Measurements from ENCODE around the gene SGPL1. TPM values are rescaled to one million over a fixed set of nuclear protein-coding genes. Genes with fewer than 3 reads are reported as not detected.
"Not testable (repeated sequence)": the region's sequence is repeated elsewhere in the genome, so short reads cannot be mapped to it uniquely, and the experiment has no call there.

SGPL1 gene
- total RNA-seq, 1 donor from 2014 or later: 51.5 TPM

DNA sequence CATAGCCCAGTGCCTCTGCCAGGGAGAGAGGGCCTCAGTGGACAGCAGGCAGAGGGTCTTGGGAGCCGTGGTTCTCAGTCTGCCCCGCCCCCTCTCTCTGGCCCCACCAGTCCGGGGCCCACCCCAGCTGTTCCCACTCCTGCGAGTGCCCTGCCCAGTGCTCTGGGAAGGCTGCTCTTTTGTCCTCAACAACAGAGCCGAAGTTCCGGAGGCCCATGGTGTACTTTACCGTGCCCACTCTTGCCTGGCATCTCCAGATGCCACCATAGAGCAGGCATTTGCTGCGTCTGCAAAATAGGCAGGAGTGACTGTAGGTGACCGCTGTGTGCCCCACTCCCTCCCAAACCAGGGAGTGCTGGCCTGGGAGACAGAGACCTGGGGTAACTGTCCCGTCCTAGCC lies 101.9 kb downstream of the SGPL1 start:
- Histone ChIP-seq H3K27me3 (no peaks in the 10 kb centered on the region), H3K36me3 (no peaks in the 10 kb centered on the region), H3K27ac (no peak overlapping the region), H3K9ac (no peak overlapping the region), H4K20me1 (ENCODE audit: low read depth) (no peaks in the 10 kb centered on the region), H3K4me1 (peaks cover 7% of the 10 kb centered on the region), H3K79me2 (ENCODE audit: low read depth) (no peaks in the 10 kb centered on the region), H3K4me3 (no peak overlapping the region), H3K9me3 (ENCODE audit: low read depth) (no peaks in the 10 kb centered on the region), H2AFZ (replicated peaks) (no peak overlapping the region), H3K4me2 (no peak overlapping the region), H3F3A (ENCODE audit: low read depth) (no peaks in the 10 kb centered on the region)
- Mint-ChIP-seq H3K9me3 (no peaks in the 10 kb centered on the region), H3K36me3 (no peaks in the 10 kb centered on the region), H3K4me3 (no peak overlapping the region), H3K27ac (no peak overlapping the region), H3K27me3 (ENCODE audit: insufficient read depth, low read depth) (peaks cover 11% of the 10 kb centered on the region), H3K4me1 (peaks cover 12% of the 10 kb centered on the region)
- no peak for TF ChIP-seq EZH2phosphoT487 (IDR thresholded peaks at IDR 0.05)
- TF ChIP-seq, protein P1, sequence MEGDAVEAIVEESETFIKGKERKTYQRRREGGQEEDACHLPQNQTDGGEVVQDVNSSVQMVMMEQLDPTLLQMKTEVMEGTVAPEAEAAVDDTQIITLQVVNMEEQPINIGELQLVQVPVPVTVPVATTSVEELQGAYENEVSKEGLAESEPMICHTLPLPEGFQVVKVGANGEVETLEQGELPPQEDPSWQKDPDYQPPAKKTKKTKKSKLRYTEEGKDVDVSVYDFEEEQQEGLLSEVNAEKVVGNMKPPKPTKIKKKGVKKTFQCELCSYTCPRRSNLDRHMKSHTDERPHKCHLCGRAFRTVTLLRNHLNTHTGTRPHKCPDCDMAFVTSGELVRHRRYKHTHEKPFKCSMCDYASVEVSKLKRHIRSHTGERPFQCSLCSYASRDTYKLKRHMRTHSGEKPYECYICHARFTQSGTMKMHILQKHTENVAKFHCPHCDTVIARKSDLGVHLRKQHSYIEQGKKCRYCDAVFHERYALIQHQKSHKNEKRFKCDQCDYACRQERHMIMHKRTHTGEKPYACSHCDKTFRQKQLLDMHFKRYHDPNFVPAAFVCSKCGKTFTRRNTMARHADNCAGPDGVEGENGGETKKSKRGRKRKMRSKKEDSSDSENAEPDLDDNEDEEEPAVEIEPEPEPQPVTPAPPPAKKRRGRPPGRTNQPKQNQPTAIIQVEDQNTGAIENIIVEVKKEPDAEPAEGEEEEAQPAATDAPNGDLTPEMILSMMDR (IDR thresholded peaks at IDR 0.05): no peak
- no peak for TF ChIP-seq EZH2 (IDR thresholded peaks at IDR 0.05)
- no peak for DNase-seq (ENCODE audit: low spot score)

DNA sequence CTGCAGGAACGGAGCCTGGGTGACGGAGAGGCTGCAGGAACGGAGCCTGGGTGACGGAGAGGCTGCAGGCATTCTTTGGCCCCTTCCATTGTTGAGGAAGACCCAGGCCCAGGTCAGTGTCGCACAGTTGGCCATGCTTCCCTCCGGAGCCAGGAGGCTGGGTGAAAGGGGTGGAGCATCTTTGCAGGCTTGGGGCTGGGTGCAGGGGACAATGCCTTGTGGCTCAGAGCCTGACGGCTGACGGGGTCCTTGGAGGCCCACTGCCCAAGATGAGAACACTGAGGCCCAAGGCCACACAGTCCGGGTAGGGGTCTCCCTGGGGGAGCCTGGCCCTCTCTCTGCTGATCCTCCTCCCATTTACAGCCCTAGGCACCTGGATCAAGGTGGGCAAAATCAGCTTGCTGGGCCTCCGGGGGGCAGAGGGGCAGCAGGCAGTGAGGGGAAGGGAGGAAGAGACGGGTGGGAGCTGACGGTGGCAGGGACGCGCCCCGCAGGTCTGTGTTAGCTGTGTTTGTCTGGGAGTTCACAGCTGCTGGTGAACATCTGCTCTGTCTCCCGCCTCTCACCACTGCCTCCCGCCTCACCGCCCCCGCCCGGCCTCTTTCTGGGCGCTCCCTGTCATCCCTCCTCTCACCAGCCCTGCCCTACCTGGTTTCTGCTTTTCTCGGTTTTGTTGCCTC lies 103.2 kb downstream of the SGPL1 start:
- Histone ChIP-seq H2AFZ (replicated peaks) (no peak overlapping the region), H3K27ac (no peak overlapping the region), H4K20me1 (ENCODE audit: low read depth) (no peaks in the 10 kb centered on the region), H3K4me1 (peaks cover 7% of the 10 kb centered on the region), H3F3A (ENCODE audit: low read depth) (no peaks in the 10 kb centered on the region), H3K36me3 (no peaks in the 10 kb centered on the region), H3K27me3 (no peaks in the 10 kb centered on the region), H3K9ac (no peak overlapping the region), H3K4me3 (no peak overlapping the region), H3K9me3 (ENCODE audit: low read depth) (no peaks in the 10 kb centered on the region), H3K4me2 (no peak overlapping the region), H3K79me2 (ENCODE audit: low read depth) (no peaks in the 10 kb centered on the region)
- peaks cover 12% of the 10 kb centered on the region for H3K4me1 Mint-ChIP-seq
- H3K27me3 Mint-ChIP-seq (ENCODE audit: insufficient read depth, low read depth): peaks cover 11% of the 10 kb centered on the region
- no peak for DNase-seq (ENCODE audit: low spot score)
- no peak overlapping the region for H3K27ac Mint-ChIP-seq
- no peaks in the 10 kb centered on the region for H3K36me3 Mint-ChIP-seq
- no peak overlapping the region for H3K4me3 Mint-ChIP-seq
- no peaks in the 10 kb centered on the region for H3K9me3 Mint-ChIP-seq
- TF ChIP-seq EZH2 (IDR thresholded peaks at IDR 0.05) (no peak), EZH2phosphoT487 (IDR thresholded peaks at IDR 0.05) (no peak)
- TF ChIP-seq, protein P1 (IDR thresholded peaks at IDR 0.05): no peak

DNA sequence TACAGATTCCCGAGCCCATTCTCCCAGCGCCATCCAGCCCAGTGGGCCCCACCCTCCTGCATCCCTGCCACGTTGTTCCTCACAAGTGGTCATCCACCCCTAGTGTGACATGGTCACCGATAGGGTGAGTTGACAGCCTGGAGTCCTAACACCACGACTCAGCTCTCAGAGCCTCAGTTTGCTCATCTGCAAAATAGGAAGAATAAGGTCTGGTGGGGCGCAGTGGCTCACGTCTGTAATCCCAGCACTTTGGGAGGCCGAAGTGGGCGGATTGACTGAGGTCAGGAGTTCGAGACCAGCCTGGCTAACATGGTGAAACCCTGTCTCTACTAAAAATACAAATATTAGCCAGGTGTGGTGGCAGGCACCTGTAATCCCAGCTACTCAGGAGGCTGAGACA lies 104.2 kb downstream of the SGPL1 start:
- not testable (repeated sequence) for H3K36me3 ChIP-seq; H3K9me3 Mint-ChIP-seq; H3K4me1 ChIP-seq; H3K4me3 ChIP-seq; H3F3A ChIP-seq (ENCODE audit: low read depth); H3K36me3 Mint-ChIP-seq; H3K9me3 ChIP-seq (ENCODE audit: low read depth); H4K20me1 ChIP-seq (ENCODE audit: low read depth); H3K27ac ChIP-seq; H3K27me3 ChIP-seq; DNase-seq (ENCODE audit: low spot score); H3K4me2 ChIP-seq; H2AFZ ChIP-seq (replicated peaks); H3K27ac Mint-ChIP-seq; H3K79me2 ChIP-seq (ENCODE audit: low read depth); H3K9ac ChIP-seq; H3K4me3 Mint-ChIP-seq
- H3K4me1 Mint-ChIP-seq: peaks cover 12% of the 10 kb centered on the region
- H3K27me3 Mint-ChIP-seq (ENCODE audit: insufficient read depth, low read depth): peaks cover 14% of the 10 kb centered on the region

DNA sequence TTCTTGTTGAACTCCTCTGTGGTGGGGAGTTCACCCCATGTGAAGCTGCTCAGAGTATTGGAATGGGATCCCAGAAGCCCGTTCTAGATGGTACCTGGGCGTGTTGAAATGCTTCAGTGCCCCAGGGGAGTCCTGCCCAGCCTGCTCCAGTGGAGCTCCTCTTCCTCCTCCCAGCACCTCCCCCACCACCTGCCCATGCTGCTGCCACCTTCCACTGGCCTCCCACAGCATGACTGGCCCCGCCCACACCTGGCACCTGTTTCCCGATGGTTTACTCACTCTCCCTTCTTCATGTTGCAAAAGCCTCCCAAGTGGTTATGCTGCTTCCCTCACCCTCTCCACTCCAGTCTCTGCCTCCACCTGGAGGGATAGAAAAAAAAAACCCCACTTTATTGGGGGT lies 104.8 kb downstream of the SGPL1 start:
- Mint-ChIP-seq H3K27ac (no peak overlapping the region), H3K36me3 (no peaks in the 10 kb centered on the region), H3K9me3 (no peaks in the 10 kb centered on the region), H3K4me3 (no peak overlapping the region), H3K27me3 (ENCODE audit: insufficient read depth, low read depth) (peaks cover 13% of the 10 kb centered on the region), H3K4me1 (peaks cover 12% of the 10 kb centered on the region)
- Histone ChIP-seq H3K27me3 (no peaks in the 10 kb centered on the region), H3K79me2 (ENCODE audit: low read depth) (no peaks in the 10 kb centered on the region), H3K36me3 (no peaks in the 10 kb centered on the region), H4K20me1 (ENCODE audit: low read depth) (no peaks in the 10 kb centered on the region), H3K9ac (no peak overlapping the region), H3K4me1 (peaks cover 7% of the 10 kb centered on the region), H3F3A (ENCODE audit: low read depth) (no peaks in the 10 kb centered on the region), H3K9me3 (ENCODE audit: low read depth) (no peaks in the 10 kb centered on the region), H2AFZ (replicated peaks) (no peak overlapping the region), H3K27ac (no peak overlapping the region), H3K4me3 (no peak overlapping the region), H3K4me2 (no peak overlapping the region)
- no peak for TF ChIP-seq EZH2phosphoT487 (IDR thresholded peaks at IDR 0.05)
- DNase-seq (ENCODE audit: low spot score): no peak

Measured in neural progenitor cell (in vitro differentiated cells).